ENCODE data around the gene UGT1A10.
A peak's percentile ranks its signal among the peaks of the same experiment; 100 is the strongest.
"Not testable (repeated sequence)": the region's sequence is repeated elsewhere in the genome, so short reads cannot be mapped to it uniquely, and the experiment has no call there.

Gene UGT1A10

DNA sequence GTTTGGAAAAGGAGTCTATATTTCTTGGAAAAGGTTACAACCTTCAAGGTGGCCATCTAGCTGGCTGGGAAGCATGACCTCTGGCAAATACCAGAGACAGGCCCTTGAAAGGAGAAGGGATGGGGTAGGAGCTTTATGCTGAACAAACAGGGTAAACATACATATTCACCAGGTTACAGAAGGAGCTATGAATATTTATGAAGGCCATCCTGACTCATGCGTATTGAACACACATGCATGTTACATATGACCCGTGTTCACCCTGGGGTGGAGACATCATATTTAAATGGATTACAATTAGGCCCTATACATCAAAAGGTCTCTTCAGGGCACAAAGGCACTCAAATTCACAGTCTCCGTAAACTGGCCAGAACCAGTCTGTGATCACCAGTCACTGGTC lies 19.7 kb downstream of the UGT1A10 start:
- DNase-seq (ENCODE audit: low read depth), result not testable (repeated sequence)

DNA sequence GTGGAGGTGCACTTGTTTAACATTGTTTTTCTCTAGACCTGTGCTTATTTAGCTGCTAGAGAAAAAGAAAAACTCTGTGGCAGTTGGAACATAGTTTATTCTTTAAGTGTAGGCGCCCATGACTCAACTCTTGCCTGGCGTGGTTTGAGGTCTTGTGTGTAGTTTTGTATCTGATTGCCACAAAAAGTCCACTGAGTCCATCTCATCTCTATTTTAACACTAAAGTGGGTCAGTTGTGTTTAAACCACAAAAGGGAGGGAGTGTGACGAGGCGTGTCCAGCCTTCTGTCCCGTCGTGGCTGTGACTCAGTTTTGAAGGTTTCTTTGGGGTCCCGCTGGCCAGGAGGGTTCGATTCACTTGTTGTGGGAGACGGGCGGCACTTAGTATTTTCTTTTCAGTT lies 20.2 kb downstream of the UGT1A10 start:
- no peak for DNase-seq (ENCODE audit: low read depth)

DNA sequence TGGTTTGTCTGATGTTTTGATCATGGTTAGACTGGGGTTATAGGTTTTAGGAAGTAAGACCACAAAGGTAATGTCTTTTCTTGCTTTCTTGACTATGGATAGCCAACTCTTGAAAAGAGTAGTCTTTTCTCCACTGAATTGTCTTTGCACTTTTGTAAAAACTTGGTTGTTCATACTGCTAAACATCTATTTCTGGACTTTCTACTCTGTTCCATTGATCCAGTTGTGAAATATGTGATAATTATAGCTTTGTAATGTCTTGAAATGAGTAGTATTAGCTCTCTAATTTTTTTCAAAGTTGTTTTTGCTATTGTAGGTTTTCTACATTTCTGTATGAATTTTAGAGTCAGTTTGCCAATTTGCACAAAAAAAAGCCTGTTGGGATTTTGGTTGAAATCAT lies 22.4 kb downstream of the UGT1A10 start:
- DNase-seq (ENCODE audit: low read depth), result no peak

DNA sequence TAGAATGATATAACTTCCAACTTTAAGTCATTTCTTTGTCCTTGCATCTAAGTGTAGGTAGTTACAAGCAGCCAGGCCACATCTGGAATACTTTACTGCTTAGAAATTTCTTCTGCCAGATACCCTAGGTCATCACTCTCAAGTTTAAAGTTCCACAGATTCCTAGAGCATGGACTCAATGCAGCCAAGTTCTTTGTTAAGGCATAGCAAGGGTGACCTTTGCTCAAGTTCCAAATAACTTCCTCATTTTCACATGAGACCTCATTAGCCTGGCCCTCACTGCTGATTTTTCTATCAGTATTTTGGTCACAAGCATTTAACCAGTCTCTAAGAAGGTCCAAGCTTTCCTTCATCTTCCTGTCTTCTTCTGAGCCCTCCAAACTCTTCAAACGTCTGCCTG lies 27.7 kb downstream of the UGT1A10 start:
- DNase-seq (ENCODE audit: low read depth), result no peak

DNA sequence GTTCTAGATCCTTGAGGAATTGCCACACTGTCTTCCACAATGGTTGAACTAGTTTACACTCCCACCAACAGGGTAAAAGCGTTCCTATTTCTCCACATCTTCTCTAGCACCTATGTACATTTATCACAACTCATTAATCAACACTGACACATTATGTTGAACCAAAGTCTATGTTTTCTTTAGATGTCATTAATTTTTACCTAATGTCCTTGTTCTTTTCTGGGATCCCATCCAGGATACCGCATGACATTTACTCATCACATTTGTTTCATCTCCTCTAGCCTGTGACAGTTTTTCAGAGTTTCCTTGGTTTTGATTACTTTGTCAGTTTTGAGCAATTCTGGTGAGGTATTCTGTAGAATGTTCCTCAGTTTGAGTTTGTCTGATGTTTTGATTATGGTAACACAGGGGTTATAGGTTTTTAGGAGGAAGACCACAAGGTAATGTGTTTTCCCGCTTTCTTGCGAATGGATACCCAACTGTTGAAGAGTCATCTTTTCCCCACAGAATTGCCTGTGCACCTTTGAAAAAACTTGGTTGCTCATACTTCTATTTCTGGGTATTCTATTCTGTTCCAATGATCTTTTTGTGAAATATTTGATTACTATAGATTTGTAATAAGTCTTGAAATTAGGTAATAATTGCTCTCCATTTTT lies 32.5 kb downstream of the UGT1A10 start:
- DNase-seq (ENCODE audit: low read depth), result no peak

DNA sequence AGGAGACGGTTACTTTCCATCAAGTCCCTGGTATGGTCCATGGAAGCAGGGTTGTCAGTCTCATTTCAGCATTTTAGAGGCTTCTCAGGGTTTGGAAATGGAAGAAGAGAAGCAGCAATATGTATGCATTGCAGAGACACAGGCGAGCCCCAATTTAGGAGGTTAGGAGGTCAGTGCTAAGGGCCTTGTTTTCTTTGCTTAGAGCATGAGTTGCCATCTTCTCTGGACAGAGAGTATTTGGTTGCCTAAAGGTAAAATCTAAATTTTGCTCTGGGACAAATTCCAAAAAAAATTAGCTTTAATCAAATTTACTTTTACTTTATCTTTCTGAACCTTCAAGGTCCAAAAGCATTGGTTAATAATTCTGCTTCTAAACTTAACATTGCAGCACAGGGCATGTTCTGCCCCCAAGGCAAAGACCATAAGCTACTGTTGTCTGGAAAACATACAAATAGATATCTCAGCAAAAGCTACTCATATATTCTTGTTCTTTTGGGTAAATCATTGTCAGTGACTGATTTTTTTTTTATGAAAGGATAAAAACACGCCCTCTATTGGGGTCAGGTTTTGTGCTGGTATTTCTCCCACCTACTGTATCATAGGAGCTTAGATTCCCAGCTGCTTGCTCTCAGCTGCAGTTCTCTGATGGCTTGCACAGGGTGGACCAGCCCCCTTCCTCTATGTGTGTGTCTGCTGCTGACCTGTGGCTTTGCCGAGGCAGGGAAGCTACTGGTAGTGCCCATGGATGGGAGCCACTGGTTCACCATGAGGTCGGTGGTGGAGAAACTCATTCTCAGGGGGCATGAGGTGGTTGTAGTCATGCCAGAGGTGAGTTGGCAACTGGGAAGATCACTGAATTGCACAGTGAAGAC lies 35.3 kb downstream of the UGT1A10 start, which contains the start of gene UGT1A9:
Gene UGT1A9, plus strand, starts transcription at position 609 of the 872 bp plus-strand sequence. Its CDS starts 37 bp downstream, at position 646.
- no peak for DNase-seq (ENCODE audit: low read depth)

DNA sequence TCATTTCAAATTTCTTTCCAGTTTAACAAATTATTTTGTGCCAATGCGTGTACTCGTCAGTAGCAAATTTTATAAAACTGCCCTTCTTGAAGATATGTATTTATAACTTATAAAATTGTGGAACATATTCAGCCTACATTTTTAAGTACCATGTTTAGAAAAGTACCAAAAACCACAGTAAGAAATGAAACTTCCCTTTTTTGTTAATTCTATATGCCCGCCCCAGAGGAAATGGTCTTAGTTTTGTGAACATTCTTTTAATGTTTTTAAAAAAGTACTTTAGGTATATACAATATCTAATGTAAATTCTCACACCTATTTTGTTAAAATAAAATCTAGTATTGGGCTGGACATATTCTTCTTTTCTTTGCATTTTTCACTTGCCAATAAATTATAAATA lies 36.6 kb downstream of the UGT1A10 start:
- no peak for DNase-seq (ENCODE audit: low read depth)

DNA sequence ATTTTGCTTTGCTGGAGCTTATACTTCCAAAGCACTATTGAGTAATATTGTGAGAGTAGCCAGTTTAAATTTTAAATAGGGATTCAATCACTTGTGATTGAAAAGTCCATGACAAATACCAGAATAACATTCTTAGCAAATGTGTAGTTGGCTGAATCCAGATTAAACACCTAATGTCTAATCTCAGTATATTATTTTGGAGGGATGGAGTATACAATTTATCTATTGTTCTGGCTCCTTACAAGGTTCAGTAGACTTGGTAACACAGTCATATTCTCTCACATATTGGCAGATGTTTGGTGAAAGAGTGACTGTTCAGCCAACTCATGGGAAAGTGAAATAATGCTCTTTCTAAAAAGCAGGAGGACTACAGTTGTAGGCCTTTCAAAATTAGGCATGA lies 37.6 kb downstream of the UGT1A10 start:
- no peak for DNase-seq (ENCODE audit: low read depth)

DNA sequence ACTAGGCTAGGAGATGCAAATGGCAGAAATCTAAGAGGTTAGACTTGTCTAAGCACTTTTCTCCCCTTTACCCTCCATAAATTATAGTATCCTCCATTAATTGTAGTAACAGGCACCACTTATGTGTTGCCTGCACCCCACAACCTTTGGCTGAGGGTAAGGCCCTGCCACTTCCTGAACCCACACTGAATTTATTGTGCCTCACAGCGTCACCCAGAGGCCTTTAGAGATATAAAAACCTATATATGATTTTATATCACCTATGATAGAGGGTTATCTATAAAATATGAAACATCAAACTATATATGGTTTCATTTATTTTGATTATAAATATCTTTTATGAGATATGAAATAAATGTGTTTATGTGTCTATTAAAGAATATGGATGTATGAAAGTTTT lies 38.1 kb downstream of the UGT1A10 start:
- DNase-seq (ENCODE audit: low read depth), result no peak

DNA sequence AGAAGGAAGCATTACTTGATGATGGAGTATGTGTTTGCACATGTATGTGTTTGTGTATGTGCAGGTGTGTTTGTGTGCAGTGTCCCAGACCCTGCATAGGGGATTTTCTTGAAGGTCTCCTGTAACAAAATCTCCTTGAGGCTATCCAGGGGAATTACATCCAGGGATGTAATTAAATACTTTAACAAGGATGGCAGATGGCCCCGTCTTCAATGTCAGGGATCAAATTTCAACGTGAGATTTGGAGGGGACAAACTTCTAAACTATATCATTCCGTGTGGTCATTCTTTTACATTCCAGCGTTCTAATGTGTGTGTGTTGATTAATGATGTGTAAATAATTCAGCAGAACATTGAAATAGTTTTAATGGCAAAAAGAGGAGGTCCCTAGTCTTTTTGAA lies 38.7 kb downstream of the UGT1A10 start:
- DNase-seq (ENCODE audit: low read depth), result no peak

DNA sequence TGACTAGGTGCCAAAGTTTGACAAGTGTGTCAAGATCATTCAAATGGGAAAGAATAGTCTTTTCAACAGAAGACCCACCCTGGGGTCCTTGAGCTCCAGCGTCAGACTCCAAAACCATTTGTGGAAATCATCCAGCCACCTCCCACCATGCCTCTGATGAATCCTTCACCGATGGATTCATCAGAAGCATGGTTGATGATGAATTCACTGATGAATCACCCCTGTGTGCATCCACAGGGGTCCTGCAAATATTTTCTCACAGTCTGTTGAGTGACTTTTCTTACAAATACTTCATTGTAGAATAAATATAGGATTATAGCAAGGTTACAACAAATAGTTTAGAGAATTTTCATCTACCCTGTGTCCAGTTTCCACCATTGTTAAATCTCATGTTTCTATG lies 39.8 kb downstream of the UGT1A10 start:
- DNase-seq (ENCODE audit: low read depth), result peak; percentile 18

DNA sequence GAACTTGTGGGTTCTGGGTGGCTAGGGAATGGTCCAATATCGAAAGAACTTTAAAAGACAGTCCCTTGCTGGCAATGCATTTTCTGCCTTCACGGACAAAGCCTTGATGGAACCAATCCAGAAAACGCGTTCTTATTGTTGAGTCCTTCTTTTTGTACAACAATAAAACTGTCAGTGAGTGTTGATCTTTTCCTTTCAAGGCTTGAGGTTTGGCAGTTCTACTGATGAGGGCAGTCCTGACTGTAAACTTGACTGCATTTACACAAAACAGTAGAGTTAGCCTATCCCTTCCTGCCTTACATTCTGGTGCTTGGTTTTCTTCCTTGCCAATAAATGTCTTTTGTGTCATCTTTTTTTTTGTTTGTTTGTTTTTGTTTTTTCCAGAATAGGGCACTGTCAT lies 42.9 kb downstream of the UGT1A10 start:
- no peak for DNase-seq (ENCODE audit: low read depth)

DNA sequence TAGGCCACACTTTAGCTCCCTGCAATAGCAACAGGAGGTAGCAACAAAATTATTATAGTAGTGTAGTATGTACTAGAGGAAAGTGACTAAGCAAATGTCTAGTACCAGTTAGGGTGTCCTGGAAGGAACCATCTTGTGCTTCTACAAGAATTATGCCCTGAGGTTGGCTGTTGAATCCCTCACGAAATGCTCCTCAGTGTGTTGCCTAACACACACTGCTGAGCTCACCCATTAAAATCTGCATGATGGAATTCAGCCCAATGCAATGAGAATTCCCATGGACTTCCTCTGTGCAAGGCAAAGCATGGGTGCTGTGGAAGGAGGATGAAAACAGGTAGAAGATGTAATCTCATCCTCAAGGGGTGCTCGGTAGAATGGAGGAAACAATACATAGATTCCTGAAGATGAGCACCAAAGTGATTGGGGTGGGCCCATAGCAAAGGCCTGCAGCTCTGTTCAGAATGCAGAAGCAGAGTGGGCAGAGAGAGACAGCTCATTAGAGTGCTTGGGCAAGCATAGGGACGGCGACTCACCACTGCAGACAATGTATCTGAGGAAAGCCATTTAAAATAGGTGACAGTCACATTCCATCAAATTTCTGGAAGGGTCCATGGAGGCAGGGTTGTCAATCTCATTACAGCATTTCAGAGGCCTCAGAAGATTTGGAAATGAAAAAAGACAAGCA lies 44.3 kb downstream of the UGT1A10 start:
- no peak for DNase-seq (ENCODE audit: low read depth)

DNA sequence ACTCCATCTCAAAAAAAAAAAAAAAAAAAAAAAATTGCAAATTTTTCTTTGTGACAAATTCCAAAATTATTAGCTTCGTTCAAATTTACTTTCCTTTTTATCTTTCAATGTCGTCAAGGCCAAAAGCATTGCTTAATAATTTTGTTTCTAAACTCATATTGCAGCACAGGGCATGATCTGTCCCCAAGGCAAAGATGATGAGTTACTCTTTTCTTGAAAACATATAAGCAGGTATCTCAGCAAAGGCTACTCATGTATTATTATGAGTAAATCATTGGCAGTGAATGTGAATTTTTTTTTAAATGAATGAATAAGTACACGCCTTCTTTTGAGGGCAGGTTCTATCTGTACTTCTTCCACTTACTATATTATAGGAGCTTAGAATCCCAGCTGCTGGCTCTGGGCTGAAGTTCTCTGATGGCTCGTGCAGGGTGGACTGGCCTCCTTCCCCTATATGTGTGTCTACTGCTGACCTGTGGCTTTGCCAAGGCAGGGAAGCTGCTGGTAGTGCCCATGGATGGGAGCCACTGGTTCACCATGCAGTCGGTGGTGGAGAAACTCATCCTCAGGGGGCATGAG lies 45.4 kb downstream of the UGT1A10 start, which contains the start of gene UGT1A7:
Gene UGT1A7, plus strand, starts transcription at position 381 of the 579 bp plus-strand sequence. Its CDS starts 37 bp downstream, at position 418.
- no peak for DNase-seq (ENCODE audit: low read depth)

DNA sequence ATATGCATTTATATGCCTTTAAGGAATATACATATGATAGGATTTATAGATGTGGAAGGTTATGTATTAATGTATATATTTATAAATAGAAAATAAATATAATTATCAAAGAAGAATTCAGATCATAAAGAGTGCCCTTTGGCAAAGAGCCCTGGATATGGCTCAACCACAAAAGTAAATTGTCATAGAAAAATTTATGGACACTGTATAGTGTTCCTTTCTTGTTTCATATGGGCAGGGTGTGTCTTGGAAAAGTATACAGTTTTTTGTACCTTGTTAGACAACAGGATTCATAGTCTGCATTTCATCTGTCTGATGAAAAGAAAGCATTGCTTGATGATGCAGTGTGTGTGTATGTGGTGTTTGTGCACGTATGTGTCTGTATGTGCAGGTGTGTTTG lies 48.4 kb downstream of the UGT1A10 start:
- no peak for DNase-seq (ENCODE audit: low read depth)

DNA sequence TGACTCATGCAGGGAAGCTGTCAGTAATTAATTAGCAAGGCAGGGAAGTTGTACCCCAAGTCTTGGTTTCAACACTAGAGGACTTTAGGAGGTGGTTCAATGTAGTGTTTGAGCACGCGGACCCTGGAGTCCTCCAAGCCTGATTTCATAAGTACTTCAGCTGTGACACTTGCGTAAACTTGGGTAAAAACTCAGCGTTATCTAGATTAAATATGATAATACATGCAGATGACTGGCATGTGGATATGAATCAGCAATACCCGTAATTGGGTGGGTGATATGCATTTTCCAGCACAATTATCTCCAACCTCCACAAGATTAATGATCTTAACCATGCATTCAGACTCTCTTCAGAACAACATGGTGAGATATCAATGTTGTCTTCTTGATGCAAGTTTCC lies 50.7 kb downstream of the UGT1A10 start:
- DNase-seq (ENCODE audit: low read depth), result no peak

DNA sequence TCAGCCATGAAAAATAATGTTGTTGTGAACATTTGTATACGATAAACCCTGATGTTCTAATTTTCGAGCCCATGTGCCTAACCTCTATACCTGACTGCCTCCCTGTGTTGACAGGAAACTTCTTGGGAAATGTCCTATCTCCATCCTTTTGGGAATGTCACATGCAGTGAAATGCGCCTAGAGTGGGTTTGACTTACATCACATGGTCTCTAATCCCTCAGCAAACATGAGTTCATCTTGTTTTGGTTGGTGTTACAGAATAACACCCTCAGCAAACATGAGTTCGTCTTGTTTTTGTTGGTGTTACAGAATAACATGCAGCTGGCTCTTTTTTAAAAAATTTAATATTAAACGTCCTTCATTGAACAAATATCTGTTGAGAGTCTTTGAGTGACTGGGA lies 52.1 kb downstream of the UGT1A10 start:
- DNase-seq (ENCODE audit: low read depth), result no peak

DNA sequence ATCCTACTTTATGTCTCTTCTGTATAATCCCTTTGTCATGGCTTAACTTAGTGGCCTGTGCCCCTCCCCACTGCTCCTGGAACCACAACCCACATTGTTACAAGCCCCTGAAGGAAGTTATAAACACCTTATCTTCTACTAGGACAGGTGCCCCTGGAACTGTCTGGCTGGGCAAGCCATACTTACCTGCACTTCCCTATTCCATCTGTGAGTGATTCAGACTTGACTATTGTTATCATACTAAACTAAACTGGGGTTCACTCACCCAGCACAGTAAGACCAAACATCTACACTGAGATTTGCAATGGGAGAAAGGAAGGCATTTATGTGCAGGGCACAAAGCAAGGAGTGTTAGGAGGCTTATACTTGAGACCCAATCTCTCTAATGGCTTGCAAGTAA lies 52.8 kb downstream of the UGT1A10 start:
- no peak for DNase-seq (ENCODE audit: low read depth)

DNA sequence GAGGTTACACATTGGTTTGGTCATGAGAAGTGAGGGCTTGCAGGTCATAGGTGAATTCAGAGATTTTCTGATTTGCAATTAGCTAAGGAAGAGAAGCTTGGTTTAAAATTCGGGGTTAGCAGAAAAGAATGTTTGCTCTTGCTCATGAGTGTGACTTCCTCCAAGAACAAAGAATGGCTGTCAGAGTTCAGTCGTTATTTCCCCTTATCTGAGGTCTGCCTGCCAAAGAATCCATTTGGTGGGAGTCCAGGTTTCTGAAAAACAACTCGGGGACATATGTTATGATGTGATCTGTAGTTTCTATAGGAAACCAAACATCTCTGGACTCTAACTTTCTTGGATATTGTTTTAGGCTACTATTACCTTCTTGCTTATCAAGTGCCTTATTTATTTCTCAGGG lies 53.3 kb downstream of the UGT1A10 start:
- no peak for DNase-seq (ENCODE audit: low read depth)

DNA sequence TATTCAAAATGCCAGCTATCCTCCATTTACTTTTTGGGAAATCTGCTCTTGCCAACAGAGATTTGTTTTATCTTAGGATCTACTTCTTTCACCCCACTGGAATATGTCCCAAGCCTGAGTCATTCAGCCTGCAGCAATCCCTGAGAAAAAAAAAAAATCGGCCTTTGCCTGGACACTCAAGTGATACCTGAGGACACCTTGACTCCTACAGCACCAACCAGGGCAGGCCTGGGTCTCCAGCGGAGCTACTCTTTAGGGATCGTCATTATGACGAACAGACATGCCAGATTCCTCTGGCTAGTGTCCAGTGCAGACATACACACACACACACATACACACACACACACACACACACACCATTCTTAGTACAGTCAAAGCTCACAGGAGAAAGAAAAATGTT lies 54.2 kb downstream of the UGT1A10 start:
- no peak for DNase-seq (ENCODE audit: low read depth)

DNA sequence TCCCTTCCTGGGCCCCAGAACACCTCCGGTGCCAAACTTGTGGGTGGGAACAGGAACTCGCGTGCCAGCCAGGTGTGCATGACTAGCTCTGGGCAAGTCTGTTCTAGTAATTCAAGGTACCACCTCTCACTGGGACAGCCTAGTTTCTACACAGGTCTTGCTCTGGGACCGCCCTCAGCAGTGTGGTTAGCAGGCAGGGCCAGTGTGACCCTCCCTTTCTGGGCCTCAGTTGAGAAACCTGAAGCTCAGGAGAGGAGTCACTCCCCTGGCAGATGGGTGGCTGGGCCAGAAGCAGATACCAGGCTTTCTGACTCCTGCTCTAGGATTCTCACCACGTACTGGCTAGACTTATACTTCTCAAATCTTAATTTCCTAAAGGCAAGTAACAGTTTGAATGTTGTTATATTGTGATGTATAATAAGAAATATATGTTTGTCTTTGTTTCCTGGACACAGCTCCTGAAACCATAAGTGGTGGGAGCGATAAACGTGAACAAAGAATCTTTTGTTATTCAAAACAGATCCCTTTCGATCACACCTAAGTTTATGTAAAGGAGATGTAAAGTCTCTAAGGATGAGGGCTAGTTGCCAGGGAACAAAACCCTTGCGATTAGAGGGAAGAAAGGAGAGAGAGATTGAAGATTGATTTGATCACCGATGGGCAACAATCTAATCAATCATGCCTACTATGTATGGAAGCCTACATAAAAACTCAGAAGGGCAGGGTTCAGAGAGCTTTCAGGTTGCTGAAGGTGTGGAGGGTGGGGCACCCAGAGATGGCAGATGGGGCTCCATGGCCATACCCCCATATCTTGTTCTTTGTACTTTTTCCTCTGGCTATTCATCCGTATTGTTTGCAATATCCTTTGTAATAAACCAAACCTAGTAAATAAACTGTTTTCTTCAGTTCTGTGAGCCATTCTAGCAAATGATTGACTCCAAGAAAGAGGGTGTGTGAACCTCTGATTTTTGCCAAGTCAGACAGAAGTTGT lies 55.5 kb downstream of the UGT1A10 start:
- no peak for DNase-seq (ENCODE audit: low read depth)
